MCF 10A (cell line): ENCODE measurements around the gene PPM1F. TPM values are rescaled to one million over a fixed set of nuclear protein-coding genes. Genes with fewer than 3 reads are reported as not detected.

Source experiments
- BruUV-seq: library from RNA; stranded (reverse); fragments of 400-500 nt; replicated peaks from 2 replicates; lab custom pipeline; 2021; lab: Mats Ljungman, UMichigan
- CTCF ChIA-PET: fragments of 300-600 bp; sonication (Branson Sonifier 250); formaldehyde crosslinking; extraction: SDS; loops from one replicate; lab custom pipeline; 2021; ENCODE audit warnings: antibody characterized with exemption, inconsistent platforms; lab: Yijun Ruan, JAX
- POLR2A ChIA-PET: fragments of 300-600, 350-650 bp; sonication (Branson Sonifier 250); formaldehyde crosslinking; extraction: SDS; loops from one replicate; lab custom pipeline; 2020; ENCODE audit warnings: antibody characterized with exemption, inconsistent platforms; lab: Yijun Ruan, JAX
- DNase-seq: peaks from one replicate; pipeline ENCODE4 v3.0.0-alpha.2; 2018; ENCODE audit not compliant: unreplicated experiment
- H3K27ac Mint-ChIP-seq: one replicate; pipeline ENCODE4 v1.8.0; 2022; ENCODE audit warnings: mild to moderate bottlenecking, low read depth, mixed read lengths; ENCODE audit not compliant: unreplicated experiment
- H3K27me3 Mint-ChIP-seq: one replicate; pipeline ENCODE4 v1.8.0; 2022; ENCODE audit warnings: mixed read lengths; ENCODE audit not compliant: insufficient read depth, unreplicated experiment
- H3K36me3 Mint-ChIP-seq: one replicate; pipeline ENCODE4 v1.8.0; 2022; ENCODE audit warnings: mild to moderate bottlenecking, moderate library complexity, mixed read lengths; ENCODE audit not compliant: insufficient read depth, unreplicated experiment
- H3K4me1 Mint-ChIP-seq: one replicate; pipeline ENCODE4 v1.8.0; 2022; ENCODE audit warnings: mixed read lengths; ENCODE audit not compliant: insufficient read depth, unreplicated experiment
- H3K4me3 Mint-ChIP-seq: one replicate; pipeline ENCODE4 v1.8.0; 2022; ENCODE audit warnings: mild to moderate bottlenecking, moderate library complexity, mixed read lengths; ENCODE audit not compliant: unreplicated experiment
- H3K9me3 Mint-ChIP-seq: one replicate; pipeline ENCODE4 v1.8.0; 2022; ENCODE audit warnings: mixed read lengths; ENCODE audit not compliant: unreplicated experiment
- intact Hi-C: fragments of 100-400 bp; cut with micrococcal nuclease; formaldehyde crosslinking; loops from 2 replicates; pipeline ENCODE4 v1.14.1; 2022
- total RNA-seq: library from RNA; stranded (reverse); gene quantifications from 2 replicates; pipeline ENCODE4 v1.2.3, GENCODE V29; 2022
- TF ChIP-seq, protein P1 (sequence below): fragments of 200-600 bp; IDR thresholded peaks from one replicate; pipeline ENCODE4 v1.8.0; 2022; ENCODE audit warnings: antibody characterized with exemption, mild to moderate bottlenecking; ENCODE audit not compliant: unreplicated experiment

Gene PPM1F
- total RNA-seq, 1 experiment from 2014 or later, result 32.6 TPM

DNA sequence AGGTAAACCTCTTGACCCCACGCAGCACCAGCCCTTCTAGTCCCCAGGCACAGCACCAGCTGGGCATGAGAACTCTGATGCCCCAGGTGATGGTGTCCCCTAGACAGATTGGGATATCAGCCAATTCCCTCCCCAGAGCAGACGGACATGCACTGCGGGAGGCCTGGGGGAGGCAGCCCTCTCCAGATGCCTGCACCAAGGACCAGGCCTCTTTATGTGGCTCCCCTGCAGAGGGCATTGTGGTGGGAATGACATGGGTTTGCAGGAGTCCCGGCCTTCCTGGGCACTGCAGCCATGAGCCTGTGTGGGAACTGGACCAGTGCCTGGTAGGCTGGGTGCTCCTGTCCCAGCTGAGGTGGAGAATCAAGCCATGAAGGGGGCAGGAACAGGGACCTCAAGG lies 25.9 kb downstream of the PPM1F start:
- BruUV-seq, result no TSS peak
- peaks cover 28% of the 10 kb centered on the region for H3K36me3 Mint-ChIP-seq
- no peaks in the 10 kb centered on the region for H3K9me3 Mint-ChIP-seq
- no peak for DNase-seq
- H3K27me3 Mint-ChIP-seq, result no peaks in the 10 kb centered on the region
- no peaks in the 10 kb centered on the region for H3K4me1 Mint-ChIP-seq
- ChIA-PET POLR2A (no interaction called here), CTCF (no interaction called here)
- H3K27ac Mint-ChIP-seq, result no peak overlapping the region
- TF ChIP-seq, protein P1, sequence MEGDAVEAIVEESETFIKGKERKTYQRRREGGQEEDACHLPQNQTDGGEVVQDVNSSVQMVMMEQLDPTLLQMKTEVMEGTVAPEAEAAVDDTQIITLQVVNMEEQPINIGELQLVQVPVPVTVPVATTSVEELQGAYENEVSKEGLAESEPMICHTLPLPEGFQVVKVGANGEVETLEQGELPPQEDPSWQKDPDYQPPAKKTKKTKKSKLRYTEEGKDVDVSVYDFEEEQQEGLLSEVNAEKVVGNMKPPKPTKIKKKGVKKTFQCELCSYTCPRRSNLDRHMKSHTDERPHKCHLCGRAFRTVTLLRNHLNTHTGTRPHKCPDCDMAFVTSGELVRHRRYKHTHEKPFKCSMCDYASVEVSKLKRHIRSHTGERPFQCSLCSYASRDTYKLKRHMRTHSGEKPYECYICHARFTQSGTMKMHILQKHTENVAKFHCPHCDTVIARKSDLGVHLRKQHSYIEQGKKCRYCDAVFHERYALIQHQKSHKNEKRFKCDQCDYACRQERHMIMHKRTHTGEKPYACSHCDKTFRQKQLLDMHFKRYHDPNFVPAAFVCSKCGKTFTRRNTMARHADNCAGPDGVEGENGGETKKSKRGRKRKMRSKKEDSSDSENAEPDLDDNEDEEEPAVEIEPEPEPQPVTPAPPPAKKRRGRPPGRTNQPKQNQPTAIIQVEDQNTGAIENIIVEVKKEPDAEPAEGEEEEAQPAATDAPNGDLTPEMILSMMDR, result no peak
- intact Hi-C loops, result no loop called here
- H3K4me3 Mint-ChIP-seq, result no peak overlapping the region

DNA sequence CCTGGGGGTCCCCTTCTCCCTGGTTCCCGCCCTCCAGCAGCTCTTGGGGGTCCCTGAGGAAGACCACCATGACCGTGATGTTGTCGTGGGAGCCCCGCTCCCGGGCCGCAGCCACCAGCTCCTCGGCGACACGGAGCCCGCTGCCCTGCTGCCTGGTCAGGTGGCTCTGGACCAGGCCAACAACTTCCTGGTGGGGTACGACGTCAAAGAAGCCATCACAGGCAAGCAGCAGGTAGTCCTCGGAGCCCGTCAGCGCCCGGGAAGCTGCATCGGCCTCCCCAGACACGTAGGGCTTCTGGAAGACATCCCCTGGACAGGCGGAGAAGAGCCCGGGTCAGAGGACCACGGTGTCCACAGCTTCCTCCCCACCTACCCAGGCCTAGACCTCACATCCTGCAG lies 29.5 kb downstream of the PPM1F start:
- BruUV-seq, result no TSS peak
- peaks cover 20% of the 10 kb centered on the region for H3K36me3 Mint-ChIP-seq
- CTCF ChIA-PET, result interaction anchor here (0.6 to 1.6 kb wide), 2 partner anchors 14 to 30 kb away, joined by 3 to 10 read pairs; partner anchors contain the start of gene PPM1F
- POLR2A ChIA-PET, result interaction anchor here (0.6 kb wide), 1 partner anchor 375 kb away, joined by 3 read pairs; no protein-coding TSS in a partner anchor
- no peak overlapping the region for H3K27ac Mint-ChIP-seq
- no peaks in the 10 kb centered on the region for H3K4me1 Mint-ChIP-seq
- intact Hi-C loops, result no loop called here
- no peaks in the 10 kb centered on the region for H3K9me3 Mint-ChIP-seq
- H3K27me3 Mint-ChIP-seq, result no peaks in the 10 kb centered on the region
- no peak for DNase-seq
- no peak overlapping the region for H3K4me3 Mint-ChIP-seq
- TF ChIP-seq, protein P1, result no peak

DNA sequence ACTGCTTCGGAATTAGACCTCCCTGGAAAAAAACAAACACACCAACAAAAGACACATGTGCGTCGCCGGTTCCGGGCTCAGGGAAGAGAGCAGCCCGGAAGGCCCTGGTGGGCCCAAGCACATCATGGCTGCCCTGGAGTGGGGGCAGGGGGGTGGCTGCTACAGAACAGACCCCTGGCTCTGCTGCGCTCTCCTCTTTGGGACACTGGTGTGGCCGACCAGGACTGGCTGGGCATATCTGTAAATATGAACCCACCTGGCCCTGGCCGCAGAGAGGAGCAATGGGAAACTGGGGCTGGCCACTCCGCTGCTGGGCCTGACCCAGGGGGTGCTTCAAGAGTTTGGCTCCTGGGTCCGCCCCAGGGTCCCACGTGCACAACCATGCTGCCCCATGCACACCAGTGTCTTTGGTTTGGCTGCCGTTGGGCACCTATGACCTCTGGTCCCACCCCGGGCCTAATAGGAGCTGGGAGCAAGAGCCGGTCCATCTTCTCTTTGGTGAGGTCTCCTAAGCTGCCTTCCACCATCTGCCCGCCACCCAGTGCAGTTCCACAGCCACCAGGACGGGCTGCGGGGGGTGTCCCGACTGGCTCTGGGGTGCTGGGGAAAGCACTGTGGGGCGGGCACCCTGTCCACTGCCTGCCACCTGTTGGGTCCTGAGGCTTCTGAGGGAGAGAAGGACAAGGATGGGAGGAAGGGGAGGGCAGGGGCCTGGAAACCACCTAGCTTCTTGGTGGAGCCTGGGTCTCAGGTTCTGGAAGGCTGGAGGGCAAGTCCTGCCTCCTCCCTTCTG lies 30.1 kb downstream of the PPM1F start:
- ChIA-PET POLR2A (interaction anchor here (0.8 to 1.5 kb wide), 2 partner anchors 14 to 44 kb away, joined by 3 read pairs; no protein-coding TSS in a partner anchor), CTCF (interaction anchor here (0.6 to 1.6 kb wide), 2 partner anchors 15 to 30 kb away, joined by 3 to 10 read pairs; partner anchors contain the start of gene PPM1F)
- Mint-ChIP-seq H3K27me3 (no peaks in the 10 kb centered on the region), H3K9me3 (no peaks in the 10 kb centered on the region), H3K4me1 (no peaks in the 10 kb centered on the region), H3K36me3 (peaks cover 20% of the 10 kb centered on the region), H3K4me3 (no peak overlapping the region), H3K27ac (no peak overlapping the region)
- TF ChIP-seq, protein P1, result no peak
- no peak for DNase-seq
- BruUV-seq, result no TSS peak
- intact Hi-C loops, result no loop called here

DNA sequence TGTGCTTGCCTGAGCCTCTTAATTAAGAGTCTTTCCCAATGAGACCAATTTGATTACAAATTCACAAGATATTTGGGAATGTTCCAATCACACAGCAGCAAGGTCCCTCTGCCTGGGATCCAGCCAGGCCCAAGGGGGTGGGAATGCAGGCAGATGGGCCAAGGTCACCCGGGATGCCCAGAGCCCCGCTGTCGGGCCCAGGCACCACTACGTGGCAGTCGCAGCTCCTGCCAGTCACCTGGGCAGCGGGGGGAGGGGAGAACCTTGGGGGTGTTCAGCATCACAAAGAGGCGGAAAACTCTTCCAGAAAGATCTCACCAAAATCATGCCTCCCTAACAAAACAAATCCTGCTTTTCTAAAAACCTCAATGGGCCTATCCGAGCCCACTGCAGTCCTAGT lies 30.9 kb downstream of the PPM1F start:
- Mint-ChIP-seq H3K4me3 (no peak overlapping the region), H3K4me1 (no peaks in the 10 kb centered on the region), H3K36me3 (peaks cover 20% of the 10 kb centered on the region), H3K9me3 (no peaks in the 10 kb centered on the region), H3K27me3 (no peaks in the 10 kb centered on the region), H3K27ac (no peak overlapping the region)
- intact Hi-C loops, result no loop called here
- TF ChIP-seq, protein P1, result no peak
- ChIA-PET POLR2A (interaction anchor here (0.8 to 1.5 kb wide), 2 partner anchors 15 to 43 kb away, joined by 3 read pairs; no protein-coding TSS in a partner anchor), CTCF (interaction anchor here (0.7 kb wide), 1 partner anchor 15 kb away, joined by 3 read pairs; no protein-coding TSS in a partner anchor)
- no TSS peak for BruUV-seq
- no peak for DNase-seq
